IMR-90 (cell line): ENCODE data around the gene CEP95. TPM values are rescaled to one million over a fixed set of nuclear protein-coding genes. Genes with fewer than 3 reads are reported as not detected.

Experiments
- ATAC-seq: fragments of 200-7000 bp; cut with Tn5 transposase; 2 replicates; pipeline ENCODE4 v1.9.1; 2020; ENCODE audit warnings: low read depth, mild to moderate bottlenecking, moderate library complexity
- BruUV-seq: library from RNA; stranded (reverse); fragments of 400-500 nt; replicated peaks from 2 replicates; lab custom pipeline; 2021; lab: Mats Ljungman, UMichigan
- CTCF ChIA-PET: fragments of 300-600 bp; formaldehyde crosslinking; extraction: SDS; loops from one replicate; lab custom pipeline; 2021; ENCODE audit warnings: antibody characterized with exemption; lab: Yijun Ruan, JAX
- POLR2A ChIA-PET: fragments of 300-600 bp; sonication (Branson Sonifier 250); formaldehyde crosslinking; loops from one replicate; lab custom pipeline; 2022; ENCODE audit warnings: antibody characterized with exemption; ENCODE audit not compliant: unreplicated experiment; lab: Charles Lee
- DNase-seq: peaks from one replicate; pipeline ENCODE4 v3.0.0; 2013
- H2AFZ ChIP-seq: replicated peaks from 2 replicates; pipeline ENCODE3; 2013; ENCODE audit warnings: low read length, mild to moderate bottlenecking; ENCODE audit not compliant: poor library complexity
- H2AK5ac ChIP-seq: 2 replicates; pipeline ENCODE4 v1.6.1; 2013; ENCODE audit warnings: low read depth, low read length, inconsistent platforms
- H2AK9ac ChIP-seq: replicated peaks from 2 replicates; pipeline ENCODE3; 2013; ENCODE audit warnings: mild to moderate bottlenecking, low read depth, low read length, moderate library complexity; ENCODE audit not compliant: poor library complexity
- H2BK120ac ChIP-seq: 2 replicates; pipeline ENCODE4 v1.6.1; 2013; ENCODE audit warnings: low read depth, low read length, inconsistent platforms
- H2BK15ac ChIP-seq: 3 replicates; pipeline ENCODE4 v1.6.1; 2013; ENCODE audit warnings: low read depth, low read length, inconsistent platforms
- H2BK20ac ChIP-seq: 2 replicates; pipeline ENCODE4 v1.6.1; 2013; ENCODE audit warnings: low read depth, mild to moderate bottlenecking, inconsistent platforms, low read length, moderate library complexity
- H2BK5ac ChIP-seq: 2 replicates; pipeline ENCODE4 v1.6.1; 2013; ENCODE audit warnings: mild to moderate bottlenecking, low read depth, low read length, inconsistent platforms; ENCODE audit not compliant: poor library complexity, severe bottlenecking
- H3K14ac ChIP-seq: replicated peaks from 2 replicates; pipeline ENCODE4 v1.6.1; 2013; ENCODE audit warnings: low read depth, low read length, inconsistent platforms
- H3K18ac ChIP-seq: 2 replicates; pipeline ENCODE4 v1.6.1; 2013; ENCODE audit warnings: low read depth, low read length, control low read depth
- H3K23ac ChIP-seq: 2 replicates; pipeline ENCODE4 v1.6.1; 2013; ENCODE audit warnings: low read depth, low read length, inconsistent platforms
- H3K27ac ChIP-seq: 2 replicates; pipeline ENCODE4 v1.5.1; 2013; ENCODE audit warnings: mild to moderate bottlenecking, control low read depth, low read length; ENCODE audit not compliant: insufficient read depth
- H3K27me3 ChIP-seq: 2 replicates; pipeline ENCODE4 v1.6.1; 2013; ENCODE audit warnings: low read length; ENCODE audit not compliant: control insufficient read depth, insufficient read depth
- H3K36me3 ChIP-seq: 2 replicates; pipeline ENCODE4 v1.6.1; 2013; ENCODE audit warnings: low read length, mixed read lengths; ENCODE audit not compliant: control insufficient read depth, insufficient read depth
- H3K4ac ChIP-seq: 2 replicates; pipeline ENCODE4 v1.6.1; 2013; ENCODE audit warnings: low read depth, low read length, inconsistent platforms
- H3K4me1 ChIP-seq: 2 replicates; pipeline ENCODE4 v1.6.1; 2013; ENCODE audit warnings: low read length, mixed read lengths; ENCODE audit not compliant: control insufficient read depth, insufficient read depth
- H3K4me2 ChIP-seq: 2 replicates; pipeline ENCODE4 v1.6.1; 2013; ENCODE audit warnings: low read depth, mild to moderate bottlenecking, control low read depth, low read length, moderate library complexity
- H3K4me3 ChIP-seq: 2 replicates; pipeline ENCODE4 v1.5.1; 2013; ENCODE audit warnings: low read depth, mild to moderate bottlenecking, control low read depth, low read length, moderate library complexity; ENCODE audit not compliant: insufficient read depth
- H3K56ac ChIP-seq: 2 replicates; pipeline ENCODE4 v1.6.1; 2013; ENCODE audit warnings: low read length, inconsistent platforms; ENCODE audit not compliant: insufficient read depth; ENCODE audit errors: extremely low read depth
- H3K79me1 ChIP-seq, 2 experiments: 2 replicates each; pipeline ENCODE4 v1.6.1; 2013; ENCODE audit warnings: low read length in 2 of 2, inconsistent platforms in 1 of 2, low read depth in 1 of 2
- H3K9ac ChIP-seq: 2 replicates; pipeline ENCODE4 v1.6.1; 2013; ENCODE audit warnings: low read depth, low read length, control low read depth
- H3K9me1 ChIP-seq: 2 replicates; pipeline ENCODE4 v1.6.1; 2013; ENCODE audit warnings: low read length, inconsistent platforms; ENCODE audit not compliant: insufficient read depth
- H3K9me3 ChIP-seq: 2 replicates; pipeline ENCODE4 v1.6.1; 2013; ENCODE audit warnings: low read length; ENCODE audit not compliant: control insufficient read depth, insufficient read depth
- H4K20me1 ChIP-seq: 2 replicates; pipeline ENCODE4 v1.6.1; 2013; ENCODE audit warnings: low read length, inconsistent platforms; ENCODE audit not compliant: insufficient read depth
- H4K5ac ChIP-seq: 2 replicates; pipeline ENCODE4 v1.6.1; 2013; ENCODE audit warnings: mild to moderate bottlenecking, low read depth, low read length, control low read depth
- H4K8ac ChIP-seq, 2 experiments: 2 replicates each; pipeline ENCODE4 v1.6.1; 2013; ENCODE audit warnings: low read depth in 2 of 2, low read length in 2 of 2, control low read depth in 1 of 2, inconsistent platforms in 1 of 2
- H4K91ac ChIP-seq: 2 replicates; pipeline ENCODE4 v1.6.1; 2013; ENCODE audit warnings: low read depth, low read length, inconsistent platforms; ENCODE audit not compliant: insufficient read depth
- CEBPB ChIP-seq: IDR thresholded peaks from 2 replicates; pipeline ENCODE4 v1.6.1; 2012; ENCODE audit warnings: low read depth, low read length, improper control_type of control experiment
- ELK1 ChIP-seq: fragments of 150-350 bp; IDR thresholded peaks from 2 replicates; pipeline ENCODE4 v1.6.1; 2016; ENCODE audit warnings: low read depth, mild to moderate bottlenecking, low read length, moderate library complexity, borderline replicate concordance
- RAD21 ChIP-seq: IDR thresholded peaks from 2 replicates; pipeline ENCODE4 v1.6.1; 2012; ENCODE audit warnings: low read length, improper control_type of control experiment
- RCOR1 ChIP-seq: IDR thresholded peaks from 2 replicates; pipeline ENCODE4 v1.6.1; 2012; ENCODE audit warnings: mild to moderate bottlenecking, low read length, improper control_type of control experiment; ENCODE audit not compliant: insufficient replicate concordance
- SMC3 ChIP-seq: fragments of 150-350 bp; IDR thresholded peaks from 2 replicates; pipeline ENCODE4 v1.6.1; 2016; ENCODE audit warnings: low read depth, mild to moderate bottlenecking, antibody characterized with exemption, low read length, moderate library complexity
- WGBS, 2 experiments: methylation state at CpG; one replicate each; pipeline versions ENCODE4 v1.1.5 to v1.1.7; 2013; ENCODE audit warnings: missing lambda C conversion rate in 2 of 2; ENCODE audit not compliant: insufficient read length in 1 of 2; ENCODE audit errors: extremely low coverage in 2 of 2; 5-methylcytosine and 5-hydroxymethylcytosine counted together
- dilution Hi-C: fragments of 300-500 bp; cut with HindIII; formaldehyde crosslinking; loops from one replicate; pipeline ENCODE4 v1.14.3; 2018; ENCODE audit warnings: low sequenced_read_pairs; ENCODE audit not compliant: unreplicated experiment
- in situ Hi-C: fragments of 300-500 bp; cut with MboI; formaldehyde crosslinking; loops from 3 replicates; pipeline ENCODE4 v1.14.3; 2019; ENCODE audit warnings: low sequenced_read_pairs, inconsistent platforms, mixed read lengths
- intact Hi-C: fragments of 100-400 bp; cut with micrococcal nuclease; formaldehyde crosslinking; loops from 2 replicates; pipeline ENCODE4 v1.10.0; 2022
- polyA plus RNA-seq, 3 experiments: library from polyadenylated mRNA; depleted of rRNA; stranded (reverse); fragments of >200 nt; gene quantifications; 2 replicates each; pipeline ENCODE4 v1.2.3, GENCODE V29; 2012; ENCODE audit warnings: low replicate concordance in 1 of 3
- total RNA-seq: library from RNA; depleted of rRNA; stranded (reverse); fragments of >200 nt; gene quantifications from 2 replicates; pipeline ENCODE4 v1.2.3, GENCODE V29; 2012
- TF ChIP-seq, protein P1 (sequence below): conservative IDR thresholded peaks from 2 replicates; pipeline ENCODE4 v1.5.1; 2012; ENCODE audit warnings: mild to moderate bottlenecking, low read depth, low read length, improper control_type of control experiment

The CEP95 gene
- total and polyA plus RNA-seq, 2 of the 4 experiments (the other 2 are of a cell fraction): 6.1 to 13.6 TPM

DNA sequence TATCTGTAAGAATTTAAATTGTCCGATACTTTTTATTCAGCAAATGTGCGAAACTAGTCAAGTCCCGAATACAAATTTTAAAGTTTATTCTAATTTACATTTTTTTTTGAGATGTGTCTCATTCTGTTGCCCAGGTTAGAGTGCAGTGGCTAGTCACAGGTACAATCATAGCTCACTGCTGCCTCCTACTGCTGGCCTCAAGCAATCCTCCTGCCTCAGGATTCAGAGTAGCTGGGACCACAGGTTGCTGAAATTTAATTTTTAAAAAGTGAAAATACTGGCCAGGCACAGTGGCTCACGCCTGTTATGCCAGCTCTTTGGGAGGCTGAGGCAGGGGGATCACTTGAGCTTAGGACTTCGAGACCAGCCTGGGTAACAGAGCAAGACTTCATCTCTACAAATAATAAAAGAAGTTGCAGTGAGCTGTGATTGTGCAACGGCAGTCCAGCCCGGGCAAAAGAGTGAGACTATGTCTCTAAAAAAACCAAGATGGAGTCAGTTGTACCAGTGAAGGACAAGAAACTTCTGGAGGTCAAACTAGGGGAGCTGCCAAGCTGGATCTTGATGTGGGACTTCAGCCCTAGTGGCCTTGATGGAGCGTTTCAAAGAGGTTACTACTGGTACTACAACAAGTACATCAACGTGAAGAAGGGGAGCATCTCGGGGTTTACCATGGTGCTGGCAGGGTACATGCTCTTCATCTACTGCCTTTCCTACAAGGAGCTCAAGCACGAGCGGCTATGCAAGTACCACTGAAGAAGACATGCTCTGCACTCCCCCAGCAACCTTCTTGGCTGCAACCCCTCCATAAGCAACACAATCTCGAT lies 15.5 kb upstream of the CEP95 start:
- Histone ChIP-seq H3K79me1 (peaks cover 8 to 13% of the 10 kb centered on the region in 2 experiments; a peak in 3 of 4 replicates), H2AK9ac (no peak overlapping the region), H4K8ac (no peak overlapping the region), H2BK5ac (no peak overlapping the region), H2BK20ac (no peak overlapping the region), H4K91ac (no peak overlapping the region), H4K5ac (no peak overlapping the region), H3K27me3 (no peaks in the 10 kb centered on the region), H3K14ac (no peak overlapping the region), H3K9me3 (no peaks in the 10 kb centered on the region), H3K9me1 (no peaks in the 10 kb centered on the region), H3K56ac (no peak overlapping the region), H2BK15ac (no peak overlapping the region), H3K23ac (no peak overlapping the region), H3K4me1 (no peaks in the 10 kb centered on the region), H2AK5ac (no peak overlapping the region), H2AFZ (no peak overlapping the region), H3K4ac (no peak overlapping the region), H4K20me1 (no peaks in the 10 kb centered on the region; the same call in 1 of the 2 replicates), H3K4me3 (no peak overlapping the region), H3K36me3 (peaks cover 13% of the 10 kb centered on the region), H3K18ac (no peak overlapping the region), H3K4me2 (no peak overlapping the region), H2BK120ac (no peak overlapping the region), H3K9ac (no peak overlapping the region), H3K27ac (no peak overlapping the region)
- 100% methylated on average over 1 of the region's 13 CpGs; no CpG with 5 or more reads in 1 of the 2 experiments for WGBS, 2 experiments
- TF ChIP-seq SMC3 (peak; percentile 72), RCOR1 (no peak), CEBPB (peak; percentile 52), ELK1 (no peak), RAD21 (peak; percentile 70)
- TF ChIP-seq, protein P1, sequence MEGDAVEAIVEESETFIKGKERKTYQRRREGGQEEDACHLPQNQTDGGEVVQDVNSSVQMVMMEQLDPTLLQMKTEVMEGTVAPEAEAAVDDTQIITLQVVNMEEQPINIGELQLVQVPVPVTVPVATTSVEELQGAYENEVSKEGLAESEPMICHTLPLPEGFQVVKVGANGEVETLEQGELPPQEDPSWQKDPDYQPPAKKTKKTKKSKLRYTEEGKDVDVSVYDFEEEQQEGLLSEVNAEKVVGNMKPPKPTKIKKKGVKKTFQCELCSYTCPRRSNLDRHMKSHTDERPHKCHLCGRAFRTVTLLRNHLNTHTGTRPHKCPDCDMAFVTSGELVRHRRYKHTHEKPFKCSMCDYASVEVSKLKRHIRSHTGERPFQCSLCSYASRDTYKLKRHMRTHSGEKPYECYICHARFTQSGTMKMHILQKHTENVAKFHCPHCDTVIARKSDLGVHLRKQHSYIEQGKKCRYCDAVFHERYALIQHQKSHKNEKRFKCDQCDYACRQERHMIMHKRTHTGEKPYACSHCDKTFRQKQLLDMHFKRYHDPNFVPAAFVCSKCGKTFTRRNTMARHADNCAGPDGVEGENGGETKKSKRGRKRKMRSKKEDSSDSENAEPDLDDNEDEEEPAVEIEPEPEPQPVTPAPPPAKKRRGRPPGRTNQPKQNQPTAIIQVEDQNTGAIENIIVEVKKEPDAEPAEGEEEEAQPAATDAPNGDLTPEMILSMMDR: peak; percentile 63
- dilution Hi-C loops: no loop called here
- POLR2A ChIA-PET: interaction anchor here (0.8 kb wide), 1 partner anchor 15 kb away, joined by 3 read pairs; the partner anchor contains the start of genes CEP95 and DDX5
- CTCF ChIA-PET: interaction anchor here (0.5 to 3.6 kb wide), 10 partner anchors 10 to 111 kb away, joined by 3 to 35 read pairs (median 5); partner anchors contain the start of genes CEP95 and DDX5
- no TSS peak for BruUV-seq
- ATAC-seq (peak; percentile 66), DNase-seq (peak; percentile 42)
- in situ Hi-C loops: loop anchor here (5.0 kb wide), 2 partner anchors 69 to 169 kb away; no protein-coding TSS in a partner anchor
- intact Hi-C loops: loop anchor here (1.0 to 5.0 kb wide), 3 partner anchors 71 to 184 kb away; no protein-coding TSS in a partner anchor
